Right ventricle myocardium inferior (tissue), 1 donor: Measurements from ENCODE around the gene TSR3. TPM values are rescaled to one million over a fixed set of nuclear protein-coding genes. Genes with fewer than 3 reads are reported as not detected.

ENCODE experiments used
- ATAC-seq: fragments of 200-7000 bp; cut with Tn5 transposase; one replicate; pipeline ENCODE4 v1.9.1; 2020; ENCODE audit warnings: mild to moderate bottlenecking, moderate library complexity
- DNase-seq: peaks from one replicate; pipeline ENCODE4 v3.0.0; 2021; ENCODE audit errors: missing footprints
- intact Hi-C: fragments of 100-400 bp; cut with DNase I; formaldehyde crosslinking; loops from one replicate; pipeline ENCODE4 v1.11.0; 2022
- total RNA-seq: library from RNA; stranded (reverse); fragmentation: NEBNext Ultra II Directional; extraction: Animal tissue kit (Norgen Biotek cat#: 25700); gene quantifications from one replicate; pipeline ENCODE4 v1.2.1, GENCODE V29; 2021
- donor health status: DM: no; HTN: yes; CAD: no; lungs with severe emphysema.

Gene TSR3
- total RNA-seq, 1 donor from 2014 or later: 54.6 TPM

- ATAC-seq (no peak), DNase-seq (no peak)
Observed at GRCh38 chr16:1317479-1318267, 34.0 kb downstream of the TSR3 start.

GRCh38 chr16:1316033-1316405 is 35.7 kb downstream of the TSR3 start:
- ATAC-seq (no peak), DNase-seq (no peak)
- intact Hi-C loops: no loop called here

More at GRCh38 chr16:1317479-1318267, 34.0 kb downstream of the TSR3 start:
- intact Hi-C loops: no loop called here

DNA sequence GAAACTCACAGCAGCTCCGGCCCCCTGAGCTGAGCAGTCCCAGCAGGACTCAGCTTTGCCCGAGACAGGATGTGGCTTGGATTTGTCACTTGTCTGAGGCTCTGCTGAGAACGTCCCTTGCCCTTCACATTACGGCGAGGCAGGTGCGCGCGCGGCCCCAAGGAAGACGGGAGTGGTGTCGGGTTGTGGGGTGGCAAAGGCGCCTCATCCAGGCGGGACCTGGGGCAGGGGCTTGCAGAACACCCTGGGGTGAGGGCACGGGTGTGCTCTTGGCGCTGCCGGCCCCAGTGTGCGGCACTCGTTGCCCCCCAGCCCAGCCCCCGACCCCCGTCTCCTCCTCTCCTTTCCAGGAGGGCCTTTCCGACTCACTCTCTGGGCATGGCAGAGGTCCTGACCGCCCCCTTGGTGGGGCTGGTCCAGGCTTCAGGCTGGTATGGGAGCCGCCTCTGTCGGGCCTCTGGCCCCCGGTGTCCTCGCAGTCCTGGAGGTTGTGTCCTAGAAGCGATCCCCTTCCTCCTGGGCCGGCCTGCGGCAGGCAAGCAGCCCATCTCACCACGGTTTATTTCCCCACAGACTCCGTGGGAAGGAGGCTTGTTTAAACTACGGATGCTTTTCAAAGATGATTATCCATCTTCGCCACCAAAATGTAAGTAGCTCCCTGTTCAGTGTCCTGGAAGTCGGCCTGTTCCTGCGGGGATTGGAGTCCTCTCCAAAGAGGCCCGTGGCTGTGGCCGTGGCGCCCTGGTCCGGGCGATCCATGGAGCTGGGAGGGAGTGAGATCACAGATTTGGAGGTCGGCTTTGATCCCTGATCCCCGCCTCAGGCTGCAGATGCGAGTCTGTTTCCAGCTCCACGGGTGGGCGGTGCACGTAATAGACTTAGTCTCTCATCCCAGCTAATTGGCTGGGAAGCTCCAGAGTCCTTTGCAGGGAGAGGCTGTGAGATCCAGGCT is 36.3 kb downstream of the TSR3 start:
- DNase-seq (no peak), ATAC-seq (no peak)
- intact Hi-C loops: no loop called here

GRCh38 chr16:1314399-1315068 is 37.1 kb downstream of the TSR3 start:
- intact Hi-C loops: no loop called here
- DNase-seq: no peak
- no peak for ATAC-seq

GRCh38 chr16:1313721-1314369 is 37.8 kb downstream of the TSR3 start:
- intact Hi-C loops: no loop called here
- DNase-seq: no peak
- ATAC-seq: no peak

DNA sequence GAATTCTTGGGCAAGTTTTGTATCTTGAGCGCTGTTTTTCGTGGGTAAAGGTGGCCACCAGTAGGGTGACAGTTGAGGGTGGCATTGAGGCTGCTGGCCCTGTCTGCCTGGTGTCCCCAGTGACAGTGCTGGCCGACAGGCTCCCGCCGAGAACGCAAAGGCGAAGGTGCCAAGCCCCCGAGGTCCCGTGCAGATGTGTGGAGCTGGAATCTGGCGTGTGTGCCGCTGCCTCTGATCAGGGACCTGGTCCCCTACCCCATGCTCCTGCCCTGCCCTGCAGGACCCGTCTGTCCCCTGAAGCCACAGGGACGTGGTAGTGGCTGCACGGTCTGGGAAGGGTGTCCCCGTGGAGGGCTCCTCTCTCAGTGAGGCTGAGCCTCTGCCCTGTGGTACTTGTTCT is 38.8 kb downstream of the TSR3 start:
- no peak for ATAC-seq
- intact Hi-C loops: no loop called here
- no peak for DNase-seq

DNA sequence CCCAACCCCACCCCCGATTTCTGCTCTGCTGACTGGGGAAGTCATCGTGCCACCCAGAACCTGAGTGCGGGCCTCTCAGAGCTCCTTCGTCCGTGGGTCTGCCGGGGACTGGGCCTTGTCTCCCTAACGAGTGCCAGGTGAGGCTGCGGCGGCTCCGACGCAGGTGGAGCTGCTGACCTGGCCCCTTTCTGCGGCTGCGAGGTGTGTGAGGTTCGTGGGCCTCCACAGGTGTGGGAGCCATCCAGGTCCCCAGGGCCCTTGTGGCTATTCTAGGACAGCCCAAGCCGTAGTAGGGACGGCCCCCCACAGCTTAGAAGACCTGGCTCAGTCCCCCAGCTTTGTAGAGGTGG is 39.2 kb downstream of the TSR3 start:
- ATAC-seq (no peak), DNase-seq (no peak)
- intact Hi-C loops: no loop called here

GRCh38 chr16:1311738-1312466 is 39.8 kb downstream of the TSR3 start:
- DNase-seq (no peak), ATAC-seq (peak; percentile 32)
- intact Hi-C loops: no loop called here

GRCh38 chr16:1311212-1311737 is 40.4 kb downstream of the TSR3 start:
- DNase-seq (no peak), ATAC-seq (no peak)

GRCh38 chr16:1310832-1311200 is 40.9 kb downstream of the TSR3 start:
- ATAC-seq: no peak
- intact Hi-C loops: no loop called here
- DNase-seq: no peak

More at GRCh38 chr16:1311212-1311737, 40.4 kb downstream of the TSR3 start:
- intact Hi-C loops: no loop called here

GRCh38 chr16:1309888-1310831 is 41.5 kb downstream of the TSR3 start:
- DNase-seq (no peak), ATAC-seq (no peak)
- intact Hi-C loops: loop anchor here (5.0 kb wide), 2 partner anchors 42 to 97 kb away; partner anchors contain the start of genes GNPTG and TSR3

DNA sequence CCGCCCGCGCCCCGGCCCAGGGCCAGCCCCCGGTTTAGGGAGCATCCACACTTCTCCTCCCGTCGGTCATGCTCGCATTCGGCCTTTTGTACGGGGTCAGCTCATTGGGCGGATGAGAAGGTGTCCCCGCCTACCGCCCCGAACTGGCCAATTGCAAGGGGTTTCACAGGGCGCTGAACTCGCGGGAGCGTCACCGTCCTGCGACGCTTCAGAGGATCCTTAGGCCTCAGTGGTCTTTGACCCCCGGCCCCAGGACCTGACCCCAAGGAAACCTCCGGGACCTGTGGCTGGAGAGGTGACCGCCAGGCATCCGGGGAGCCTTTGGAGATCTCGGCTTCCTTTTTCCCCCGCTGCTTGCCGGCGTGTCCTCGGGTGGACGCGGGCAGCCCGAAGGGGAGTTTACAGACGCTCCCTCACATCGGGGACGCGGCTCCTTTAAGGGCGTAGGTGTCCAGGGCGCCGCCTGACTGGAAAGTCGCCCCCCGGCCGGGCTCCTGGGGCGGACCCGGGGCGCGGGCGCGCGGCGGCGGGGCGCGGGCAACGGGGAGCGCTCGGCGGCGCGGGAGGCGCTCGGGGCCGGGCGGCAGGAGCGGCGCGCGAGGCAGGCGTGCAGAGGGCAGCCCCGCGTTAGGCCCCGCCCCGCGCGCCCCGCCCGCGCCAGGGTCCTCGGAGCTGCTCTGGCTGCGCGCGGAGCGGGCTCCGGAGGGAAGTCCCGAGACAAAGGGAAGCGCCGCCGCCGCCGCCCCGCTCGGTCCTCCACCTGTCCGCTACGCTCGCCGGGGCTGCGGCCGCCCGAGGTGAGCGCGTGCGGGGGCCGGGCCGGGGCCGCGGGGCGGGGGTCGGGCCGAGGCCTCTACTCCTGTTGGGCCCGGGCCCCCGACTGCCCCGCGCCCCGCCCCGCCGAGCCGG is 42.4 kb downstream of the TSR3 start, which contains the start of gene UBE2I:
Gene UBE2I (plus strand): TSS at position 660 of the 909 bp plus-strand sequence. CDS start 4,395 bp downstream, outside the sequence.
- peak; percentile 90 for ATAC-seq
- peak; percentile 96 for DNase-seq
- intact Hi-C loops: loop anchor here (5.0 kb wide), 2 partner anchors 43 to 98 kb away; partner anchors contain the start of genes GNPTG and TSR3

DNA sequence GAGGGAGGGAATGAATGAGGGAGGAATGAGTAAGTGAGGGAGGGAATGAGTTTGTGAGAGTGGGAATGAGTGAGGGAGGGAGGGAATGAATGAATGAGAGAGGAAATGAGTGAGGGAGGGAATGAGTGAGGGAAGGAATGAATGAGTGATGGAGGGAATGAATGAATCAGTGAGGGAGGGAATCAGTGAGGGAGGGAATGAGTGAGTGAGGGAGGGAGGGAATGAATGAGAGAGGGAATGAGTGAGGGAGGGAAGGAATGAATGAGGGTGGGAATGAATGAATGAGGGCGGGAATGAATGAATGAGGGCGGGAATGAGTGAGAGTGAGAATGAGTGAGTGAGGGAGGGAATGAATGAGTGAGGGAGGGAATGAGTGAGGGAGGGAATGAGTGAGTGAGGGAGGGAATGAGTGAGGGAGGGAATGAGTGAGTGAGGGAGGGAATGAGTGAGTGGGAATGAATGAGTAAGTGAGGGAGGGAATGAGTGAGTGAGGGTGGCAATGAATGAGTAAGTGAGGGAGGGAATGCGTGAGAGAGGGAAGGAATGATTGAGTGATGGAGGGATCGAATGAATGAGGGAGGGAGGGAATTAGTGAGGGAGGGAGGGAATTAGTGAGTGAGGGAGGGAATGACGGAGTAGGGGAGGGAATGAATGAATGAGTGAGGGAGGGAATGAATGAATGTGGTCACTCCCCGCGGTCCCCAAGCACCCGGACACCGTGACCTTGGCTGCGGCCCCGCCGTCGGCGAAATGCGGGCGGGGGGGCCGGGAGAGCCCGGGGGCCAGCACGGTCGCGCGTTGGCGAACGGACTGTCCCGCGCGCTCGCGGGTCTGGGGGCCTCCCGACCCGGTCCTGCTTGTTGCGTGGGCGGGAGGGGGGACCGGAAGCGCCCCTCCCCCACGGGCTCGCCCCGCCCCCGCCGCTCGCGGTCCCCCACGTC is 43.4 kb downstream of the TSR3 start:
- ATAC-seq: no peak
- intact Hi-C loops: loop anchor here (5.0 kb wide), 2 partner anchors 44 to 99 kb away; partner anchors contain the start of genes GNPTG and TSR3
- DNase-seq: no peak

- no peak for DNase-seq
Observed at GRCh38 chr16:1306334-1306733, 45.3 kb downstream of the TSR3 start.

More at GRCh38 chr16:1306334-1306733, 45.3 kb downstream of the TSR3 start:
- intact Hi-C loops: loop anchor here (5.0 kb wide), 2 partner anchors 46 to 101 kb away; partner anchors contain the start of genes GNPTG and TSR3
- no peak for ATAC-seq
